Measurements from ENCODE around the gene FAM181A.

Gene FAM181A

GRCh38 chr14:93905623-93906022 is 21.5 kb upstream of the FAM181A start:
- DNase-seq: no peak

DNA sequence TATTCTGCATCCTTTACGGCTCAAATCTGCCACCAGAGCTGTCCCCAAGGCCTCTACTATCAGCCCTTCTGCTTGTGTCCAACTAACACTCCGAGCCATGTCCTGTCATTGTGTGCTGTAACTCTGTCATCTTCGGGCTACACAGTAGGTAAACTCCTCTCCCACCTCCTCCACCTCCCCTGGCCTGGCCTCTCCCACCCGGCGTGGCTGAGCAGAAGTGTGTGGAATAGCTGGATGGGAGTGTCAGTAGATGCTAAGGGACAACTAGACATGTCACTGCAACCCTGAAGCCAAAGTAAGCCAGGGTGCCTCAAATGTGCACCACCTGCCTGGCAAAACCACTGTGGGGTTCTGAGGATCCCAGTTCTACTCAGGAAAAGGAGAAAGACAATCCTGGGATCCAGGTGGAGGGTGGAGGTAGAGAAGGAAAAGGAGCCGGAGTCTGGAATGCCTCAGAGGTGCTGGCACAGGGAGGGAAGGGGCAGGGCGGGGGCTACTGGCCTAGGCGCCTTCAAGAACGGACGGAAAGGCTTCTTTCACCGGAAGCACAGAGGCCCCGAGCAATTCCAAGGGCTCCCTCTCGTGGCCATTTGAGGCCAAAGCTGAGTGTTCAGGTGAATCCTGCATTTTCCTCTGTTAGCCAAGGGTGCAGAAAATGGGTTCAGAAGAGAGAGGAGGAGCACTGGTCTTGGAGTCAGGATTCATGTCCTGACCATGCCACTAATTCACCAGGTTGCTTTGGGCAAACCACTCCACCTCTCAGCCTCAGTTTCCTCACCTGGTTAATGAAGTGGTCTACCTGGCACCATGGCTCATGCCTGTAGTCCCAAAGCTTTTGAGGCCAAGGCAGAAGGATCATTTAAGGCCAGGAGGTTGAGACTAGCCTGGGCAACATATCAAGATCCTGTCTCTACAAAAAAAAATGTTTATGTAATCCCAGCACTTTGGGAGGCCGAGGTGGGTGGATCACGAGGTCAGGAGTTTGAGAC is 20.5 kb upstream of the FAM181A start:
- DNase-seq: peak; percentile 36 to 83

- DNase-seq: no peak
These were observed 17.6 kb upstream of the FAM181A start for GRCh38 chr14:93909429-93910128.

GRCh38 chr14:93911975-93912615 is 15.0 kb upstream of the FAM181A start:
- no peak for DNase-seq

GRCh38 chr14:93912782-93913181 is 14.4 kb upstream of the FAM181A start:
- no peak for DNase-seq

DNA sequence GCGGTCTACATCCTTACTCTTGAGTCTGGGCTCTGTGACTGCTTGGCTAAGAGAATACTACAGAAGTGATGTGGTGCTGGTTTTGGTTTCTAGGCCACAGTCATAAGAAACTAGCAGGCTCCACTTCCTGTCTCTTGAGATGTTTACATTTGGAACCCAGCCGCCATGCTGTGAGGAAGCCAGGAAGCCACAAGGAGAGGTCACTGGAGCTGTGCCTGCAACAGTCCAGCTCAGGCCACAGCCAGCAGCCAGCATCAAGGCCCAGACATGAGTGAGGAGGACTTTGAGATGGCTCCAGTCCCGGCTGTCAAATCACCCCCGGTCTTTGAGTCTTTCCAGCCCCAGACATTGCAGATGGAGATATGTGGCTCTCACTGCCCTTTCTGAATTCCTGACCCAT is 12.9 kb upstream of the FAM181A start:
- DNase-seq: no peak

DNA sequence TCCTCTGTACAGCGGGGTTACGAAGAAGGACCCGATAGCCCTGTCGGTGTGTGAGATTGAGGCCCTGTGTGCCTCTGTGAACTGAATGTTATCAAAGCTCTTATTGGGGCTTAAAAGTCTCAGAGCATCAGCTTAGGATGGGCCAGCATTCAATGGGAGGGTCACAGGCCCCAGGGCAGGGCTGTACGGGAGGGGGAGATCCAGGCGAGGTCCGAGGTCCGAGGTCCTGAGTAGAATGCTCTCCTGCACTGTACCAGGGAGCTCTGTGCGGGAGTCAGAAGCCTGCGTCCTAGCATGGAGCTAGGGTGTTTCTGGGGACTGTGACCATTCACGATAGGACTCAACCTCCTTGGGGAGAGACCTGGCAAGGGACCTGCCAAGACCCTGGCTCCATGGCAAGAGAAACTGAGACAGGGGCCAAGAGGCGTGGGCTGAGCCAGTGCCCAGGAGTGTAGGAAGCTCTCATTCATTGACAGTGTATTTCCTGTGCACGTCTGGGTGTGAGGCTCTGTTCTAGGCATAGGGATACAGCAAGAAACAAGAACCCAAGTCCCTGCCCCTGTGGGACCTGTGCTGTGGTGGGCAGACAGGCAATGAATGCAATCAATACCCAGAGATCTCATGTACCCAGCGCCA is 12.0 kb upstream of the FAM181A start:
- DNase-seq: no peak

GRCh38 chr14:93915800-93916199 is 11.3 kb upstream of the FAM181A start:
- DNase-seq: no peak

DNA sequence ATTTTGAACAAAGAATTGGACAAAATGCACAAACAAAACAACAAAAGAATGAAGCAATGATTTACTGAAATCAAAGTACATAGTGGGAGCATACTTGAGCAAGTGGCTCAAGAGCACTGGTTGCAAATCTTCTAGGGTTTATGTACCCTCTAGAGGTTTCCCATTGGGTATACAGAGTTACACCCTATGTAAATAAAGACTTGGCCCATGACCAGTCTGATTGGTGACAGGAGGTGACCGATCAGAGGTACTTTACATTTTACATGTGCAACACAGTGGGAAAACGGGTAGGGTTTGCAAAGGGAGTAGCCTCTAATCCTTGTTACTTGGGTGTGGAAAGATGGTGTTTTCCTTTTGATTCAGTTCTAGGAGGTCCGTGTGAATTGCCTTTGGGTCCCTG is 10.6 kb upstream of the FAM181A start:
- no peak for DNase-seq

DNA sequence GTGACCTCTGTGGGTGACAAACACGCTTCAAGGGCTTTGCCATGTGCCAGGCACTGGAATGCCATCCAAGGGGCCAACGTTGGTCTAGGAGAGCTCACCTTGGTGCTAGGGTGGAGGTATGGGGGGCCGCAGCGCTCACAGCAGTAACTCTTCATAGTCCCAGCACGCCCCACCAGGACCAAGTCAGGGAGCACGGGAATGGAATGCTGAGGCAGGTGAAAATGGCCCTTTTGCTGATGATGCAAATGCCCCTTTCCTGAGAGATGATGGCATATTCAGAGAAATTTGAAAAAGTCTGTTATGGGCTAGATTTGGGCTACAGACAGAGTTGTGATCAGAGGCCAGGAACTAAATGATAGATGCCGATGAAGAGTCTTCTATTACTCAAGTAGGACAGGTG is 10.0 kb upstream of the FAM181A start:
- DNase-seq: no peak

- DNase-seq: no peak
These were observed 5.9 kb upstream of the FAM181A start for GRCh38 chr14:93921001-93921806.

GRCh38 chr14:93923626-93924025 is 3.5 kb upstream of the FAM181A start:
- DNase-seq: no peak

DNA sequence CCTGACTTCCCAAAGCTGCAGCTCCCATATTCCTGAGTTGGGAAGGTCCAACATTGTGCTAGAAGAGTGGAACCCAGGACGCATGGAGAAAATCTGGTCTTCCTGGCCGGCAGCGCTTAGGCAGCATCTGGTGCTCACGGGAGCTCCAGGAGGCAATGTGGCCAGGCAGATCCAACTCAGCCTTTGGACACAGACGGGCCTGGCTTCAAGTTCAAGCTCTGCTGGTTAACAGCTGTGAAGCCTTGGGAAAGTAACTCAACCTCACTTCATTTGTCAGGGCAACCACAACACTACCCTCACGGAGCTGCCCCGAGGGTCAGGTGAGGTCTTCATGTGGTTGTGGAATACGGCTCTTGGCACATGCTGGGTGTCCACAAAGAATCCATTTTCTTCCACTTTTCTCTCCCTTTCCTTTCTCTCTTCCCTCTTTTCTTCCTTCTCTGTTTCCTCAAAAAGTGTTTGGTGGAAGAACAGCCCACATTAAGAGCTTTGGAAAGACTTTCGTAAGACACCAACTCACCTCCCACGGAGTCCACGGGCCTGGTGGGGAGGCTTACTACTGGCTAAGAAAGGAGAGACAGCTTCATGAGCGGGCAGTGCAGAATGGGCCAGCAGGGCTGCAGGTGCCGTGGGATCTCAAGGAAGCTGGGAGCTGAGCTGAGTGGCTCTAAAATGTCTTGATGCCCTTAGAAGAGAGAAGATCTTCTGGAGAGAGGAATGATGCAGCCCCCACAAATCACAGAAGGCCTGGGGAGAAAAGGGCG is 2.4 kb upstream of the FAM181A start:
- DNase-seq: no peak

DNA sequence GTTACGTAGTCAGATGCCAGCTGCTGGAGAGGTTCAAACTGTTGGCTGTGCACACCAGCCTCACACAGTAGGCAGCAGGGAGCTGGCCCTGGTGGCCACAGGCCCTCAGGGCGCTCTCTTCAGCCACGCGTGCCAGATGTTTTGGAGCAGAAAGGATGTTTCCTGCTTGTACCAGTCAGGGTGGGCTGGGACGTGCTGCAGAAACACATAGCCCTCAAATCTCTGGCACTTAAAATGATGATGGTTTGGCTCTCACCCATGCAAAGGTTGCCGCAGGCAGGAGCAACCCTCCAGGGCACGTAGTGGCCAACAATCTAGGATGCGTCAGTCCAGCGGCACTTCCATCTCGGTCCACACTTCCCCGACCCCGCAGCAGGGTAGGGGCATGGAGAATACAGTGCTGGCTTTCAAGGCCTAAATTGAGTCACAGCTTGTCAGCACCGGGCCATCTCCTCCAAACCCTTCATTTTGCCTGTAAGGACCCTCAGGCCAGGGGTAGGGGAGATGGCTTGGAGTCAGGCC is 1.7 kb upstream of the FAM181A start:
- DNase-seq: no peak

GRCh38 chr14:93926245-93926872 is 785 bp upstream of the FAM181A start:
- DNase-seq: no peak

DNA sequence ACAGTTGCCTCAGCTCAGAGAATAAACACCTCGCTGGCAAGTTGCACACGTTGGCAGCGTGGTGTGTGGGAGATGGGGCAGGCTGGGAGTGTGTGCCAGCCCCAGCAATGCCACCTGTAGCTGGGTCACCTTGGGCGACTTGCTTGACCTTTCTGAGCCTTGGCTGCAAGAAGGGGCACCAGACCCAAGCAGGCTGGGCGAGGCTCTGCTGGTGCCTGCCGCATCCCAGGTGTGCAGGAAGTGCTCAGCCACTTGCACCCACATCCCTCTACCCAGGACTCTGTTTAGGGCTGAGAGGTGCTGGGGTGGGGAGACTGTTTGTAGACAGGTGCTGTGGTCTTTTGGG is 629 bp downstream of the FAM181A start:
- DNase-seq: no peak

DNA sequence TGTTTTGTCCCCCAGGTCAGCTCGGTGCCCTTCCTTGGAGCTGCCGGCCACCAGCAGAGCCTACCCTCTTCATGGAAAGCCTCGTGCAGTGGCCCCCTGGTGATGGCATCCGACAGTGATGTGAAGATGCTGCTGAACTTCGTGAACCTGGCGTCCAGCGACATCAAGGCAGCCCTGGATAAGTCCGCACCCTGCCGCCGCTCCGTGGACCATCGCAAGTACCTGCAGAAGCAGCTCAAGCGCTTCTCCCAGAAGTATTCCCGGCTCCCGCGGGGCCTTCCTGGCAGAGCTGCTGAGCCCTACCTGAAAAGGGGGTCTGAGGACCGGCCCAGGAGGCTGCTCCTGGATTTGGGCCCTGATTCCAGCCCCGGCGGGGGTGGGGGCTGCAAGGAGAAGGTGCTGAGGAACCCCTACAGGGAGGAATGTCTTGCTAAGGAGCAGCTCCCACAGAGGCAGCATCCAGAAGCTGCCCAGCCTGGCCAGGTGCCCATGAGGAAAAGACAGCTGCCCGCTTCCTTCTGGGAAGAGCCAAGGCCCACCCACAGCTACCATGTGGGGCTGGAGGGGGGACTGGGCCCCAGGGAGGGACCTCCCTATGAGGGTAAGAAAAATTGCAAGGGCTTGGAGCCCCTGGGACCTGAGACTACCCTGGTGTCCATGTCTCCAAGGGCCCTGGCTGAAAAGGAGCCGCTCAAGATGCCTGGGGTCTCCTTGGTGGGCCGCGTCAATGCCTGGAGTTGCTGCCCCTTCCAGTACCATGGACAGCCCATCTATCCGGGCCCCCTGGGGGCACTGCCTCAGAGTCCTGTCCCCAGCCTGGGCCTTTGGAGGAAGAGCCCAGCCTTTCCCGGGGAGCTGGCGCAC is 1.3 kb downstream of the FAM181A start:
- DNase-seq: no peak

GRCh38 chr14:93929048-93929535 is 1.9 kb downstream of the FAM181A start:
- DNase-seq: no peak

DNA sequence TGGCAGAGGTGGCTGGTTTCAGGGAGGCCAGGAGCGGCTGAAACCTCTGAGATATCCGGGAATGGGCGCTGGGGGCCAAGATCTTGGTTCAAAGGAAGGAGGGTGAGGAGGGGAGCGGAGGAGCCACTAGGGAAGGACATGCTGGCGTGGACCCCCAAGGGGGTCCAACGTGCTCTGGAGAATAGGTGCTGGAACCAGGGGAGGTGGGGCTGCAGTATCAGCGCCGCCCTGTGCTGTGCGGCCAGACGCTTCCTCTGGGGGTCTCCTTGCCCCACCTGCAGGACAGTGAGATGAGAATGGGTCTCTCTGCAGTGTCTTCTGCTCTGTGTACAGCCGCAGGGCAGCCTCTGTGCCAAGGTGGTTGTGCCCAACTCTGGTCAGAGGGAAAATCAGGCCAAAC is 2.5 kb downstream of the FAM181A start:
- DNase-seq: no peak

All from NCI-H526 (cell line).